HEK293T (cell line): Measurements from ENCODE around the gene CIT.

Experiments used
- BHLHE40 ChIP-seq: fragments of 450-650 bp; IDR thresholded peaks from 2 replicates; pipeline ENCODE4 v1.6.1; 2016; ENCODE audit warnings: mild to moderate bottlenecking, moderate library complexity, borderline replicate concordance
- FOXK2 ChIP-seq: fragments of 450-650 bp; IDR thresholded peaks from 2 replicates; pipeline ENCODE4 v1.6.1; 2016; ENCODE audit warnings: mild to moderate bottlenecking
- FOXM1 ChIP-seq: fragments of 450-650 bp; IDR thresholded peaks from 2 replicates; pipeline ENCODE4 v1.6.1; 2017; ENCODE audit warnings: mild to moderate bottlenecking, borderline replicate concordance
- L3MBTL2 ChIP-seq: fragments of 450-650 bp; conservative IDR thresholded peaks from 2 replicates; pipeline ENCODE4 v1.6.1; 2016; ENCODE audit warnings: mild to moderate bottlenecking
- NFRKB ChIP-seq: fragments of 450-650 bp; IDR thresholded peaks from 2 replicates; pipeline ENCODE4 v1.6.1; 2016; ENCODE audit warnings: mild to moderate bottlenecking, moderate library complexity
- SP1 ChIP-seq: fragments of 450-650 bp; IDR thresholded peaks from 2 replicates; pipeline ENCODE4 v1.6.1; 2017
- SUZ12 ChIP-seq: fragments of 450-650 bp; IDR thresholded peaks from 2 replicates; pipeline ENCODE4 v1.6.1; 2016; ENCODE audit warnings: mild to moderate bottlenecking
- TARDBP ChIP-seq: fragments of 450-650 bp; IDR thresholded peaks from 2 replicates; pipeline ENCODE4 v1.6.1; 2016
- TF ChIP-seq, protein P1 (sequence below): fragments of 450-650 bp; IDR thresholded peaks from 2 replicates; pipeline ENCODE4 v1.6.1; 2016

- TF ChIP-seq, protein P1, sequence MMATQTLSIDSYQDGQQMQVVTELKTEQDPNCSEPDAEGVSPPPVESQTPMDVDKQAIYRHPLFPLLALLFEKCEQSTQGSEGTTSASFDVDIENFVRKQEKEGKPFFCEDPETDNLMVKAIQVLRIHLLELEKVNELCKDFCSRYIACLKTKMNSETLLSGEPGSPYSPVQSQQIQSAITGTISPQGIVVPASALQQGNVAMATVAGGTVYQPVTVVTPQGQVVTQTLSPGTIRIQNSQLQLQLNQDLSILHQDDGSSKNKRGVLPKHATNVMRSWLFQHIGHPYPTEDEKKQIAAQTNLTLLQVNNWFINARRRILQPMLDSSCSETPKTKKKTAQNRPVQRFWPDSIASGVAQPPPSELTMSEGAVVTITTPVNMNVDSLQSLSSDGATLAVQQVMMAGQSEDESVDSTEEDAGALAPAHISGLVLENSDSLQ: no peak
- no peak for TF ChIP-seq BHLHE40
- TF ChIP-seq NFRKB: no peak
- TF ChIP-seq SUZ12: no peak
- no peak for TF ChIP-seq FOXM1
- no peak for TF ChIP-seq SP1
- TF ChIP-seq FOXK2: no peak
- TF ChIP-seq L3MBTL2: no peak
- no peak for TF ChIP-seq TARDBP
Measured at GRCh38 chr12:119728444-119728745, 148.7 kb downstream of the CIT start.
